Effector memory CD8-positive, alpha-beta T cell (primary cell): ENCODE measurements around the gene PODNL1.
A peak's percentile ranks its signal among the peaks of the same experiment; 100 is the strongest.
"Not testable (repeated sequence)": the region's sequence is repeated elsewhere in the genome, so short reads cannot be mapped to it uniquely, and the experiment has no call there.

Experiments used
- ATAC-seq: fragments of 150-1000 bp; cut with Tn5 transposase; replicated peaks from 2 replicates; pipeline ENCODE4 v1.10.0; 2021; ENCODE audit warnings: mild to moderate bottlenecking, moderate library complexity
- DNase-seq, 3 experiments: peaks; one replicate each; pipeline ENCODE4 v3.0.0; 2021
- H3K27ac Mint-ChIP-seq, 2 donors: one replicate each; pipeline ENCODE4 v1.8.0; 2022; ENCODE audit warnings: mild to moderate bottlenecking in 2 of 2, mixed read lengths in 2 of 2, moderate library complexity in 2 of 2
- H3K27me3 Mint-ChIP-seq, 2 donors: one replicate each; pipeline ENCODE4 v1.8.0; 2022; ENCODE audit warnings: mixed read lengths in 2 of 2
- H3K36me3 Mint-ChIP-seq: one replicate; pipeline ENCODE4 v1.8.0; 2022; ENCODE audit warnings: mild to moderate bottlenecking, moderate library complexity, mixed read lengths; ENCODE audit not compliant: insufficient read depth
- H3K4me1 Mint-ChIP-seq, 2 donors: one replicate each; pipeline ENCODE4 v1.8.0; 2022; ENCODE audit warnings: low read depth in 2 of 2, mixed read lengths in 2 of 2
- H3K4me3 Mint-ChIP-seq, 2 donors: one replicate each; pipeline ENCODE4 v1.8.0; 2022; ENCODE audit warnings: mild to moderate bottlenecking in 2 of 2, mixed read lengths in 2 of 2, moderate library complexity in 2 of 2
- H3K9me3 Mint-ChIP-seq, 2 donors: one replicate each; pipeline ENCODE4 v1.8.0; 2022; ENCODE audit warnings: mixed read lengths in 2 of 2

PODNL1 gene

DNA sequence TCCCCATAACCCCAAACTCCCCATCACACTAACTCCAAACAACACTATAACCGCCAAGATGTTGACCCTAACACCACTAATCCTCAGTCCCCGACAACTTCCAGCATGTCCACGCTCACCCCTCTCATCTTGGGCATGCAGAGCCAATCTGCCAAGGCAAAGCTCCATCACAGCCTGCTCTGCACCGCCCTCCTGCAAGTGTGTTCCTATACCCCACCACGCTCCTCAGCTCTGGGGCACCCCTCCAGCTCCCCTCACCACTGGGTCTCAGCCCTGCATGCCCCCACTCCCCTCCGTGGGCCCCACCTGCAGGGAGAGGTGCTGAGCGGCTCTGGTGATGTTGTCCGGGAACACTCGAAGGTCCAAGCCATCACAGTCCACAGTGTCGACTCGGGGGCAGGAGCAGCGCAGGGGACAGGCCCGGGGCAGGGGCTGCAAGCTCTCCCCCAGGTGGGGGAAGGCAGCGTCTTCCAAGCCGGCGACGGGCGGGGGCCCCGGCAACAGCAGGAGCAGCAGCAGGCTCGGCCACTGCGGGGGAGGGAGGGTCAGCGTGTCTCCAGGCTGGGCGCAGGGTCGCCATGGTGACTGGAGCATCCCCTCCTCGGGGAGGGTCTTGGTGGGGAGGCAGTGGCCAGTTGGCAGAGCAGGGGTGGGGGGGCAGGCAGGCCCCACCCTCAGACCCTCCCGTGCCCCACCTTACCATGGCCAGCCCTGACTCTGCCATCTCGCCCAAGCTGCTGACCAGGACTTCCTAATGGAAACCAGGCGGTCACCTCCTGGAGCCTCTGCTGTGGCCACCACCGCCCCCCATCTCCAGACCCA is 527 bp downstream of the PODNL1 start:
- H3K27ac Mint-ChIP-seq: no peak overlapping the region
- no peaks in the 10 kb centered on the region for H3K36me3 Mint-ChIP-seq
- no peaks in the 10 kb centered on the region for H3K9me3 Mint-ChIP-seq
- no peak for ATAC-seq
- H3K27me3 Mint-ChIP-seq: peaks cover 6 to 10% of the 10 kb centered on the region in 2 donors
- H3K4me3 Mint-ChIP-seq: no peak overlapping the region
- peaks cover 0 to 4% of the 10 kb centered on the region in 2 donors for H3K4me1 Mint-ChIP-seq
- no peak for DNase-seq

DNA sequence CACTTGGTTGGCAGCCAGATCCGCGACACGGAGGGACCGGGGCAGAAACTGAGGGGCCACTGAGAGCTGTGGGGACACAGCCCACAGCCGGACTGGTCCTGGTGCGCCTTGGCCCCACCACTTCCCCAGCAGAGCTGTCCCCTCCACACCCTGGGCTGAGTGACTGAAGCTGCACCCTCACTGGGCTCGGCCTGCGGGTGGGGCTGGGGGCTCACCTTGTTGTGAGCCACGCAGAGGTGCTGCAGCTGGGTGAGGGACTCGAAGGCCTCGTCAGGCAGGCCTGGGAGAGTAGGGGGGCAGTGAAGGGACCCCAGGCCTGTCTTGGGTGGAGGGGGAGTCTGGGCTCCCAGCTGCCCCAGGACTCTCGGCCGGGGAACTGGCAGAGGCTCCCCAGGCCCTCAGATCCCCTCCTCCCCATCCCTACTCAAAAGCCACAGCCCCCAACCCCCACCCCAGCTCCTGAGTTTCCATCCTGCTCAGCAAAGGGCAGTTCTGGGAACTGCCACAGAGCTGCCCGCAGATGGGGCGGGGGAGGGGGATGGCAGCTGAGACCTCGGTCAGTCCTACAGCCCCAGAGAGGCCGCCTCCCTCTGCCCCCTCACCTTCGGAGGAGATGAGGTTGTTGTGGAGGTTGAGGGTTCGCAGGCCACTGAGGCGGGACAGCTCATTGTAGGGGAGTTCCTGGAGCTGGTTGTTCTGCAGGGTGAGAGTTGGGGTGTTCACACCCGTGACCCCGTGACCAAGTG is 2.3 kb downstream of the PODNL1 start:
- peaks cover 6 to 10% of the 10 kb centered on the region in 2 donors for H3K27me3 Mint-ChIP-seq
- no peaks in the 10 kb centered on the region for H3K9me3 Mint-ChIP-seq
- H3K4me1 Mint-ChIP-seq: peaks cover 0 to 4% of the 10 kb centered on the region in 2 donors
- ATAC-seq: no peak
- H3K27ac Mint-ChIP-seq: no peak overlapping the region
- DNase-seq: no peak
- H3K36me3 Mint-ChIP-seq: no peaks in the 10 kb centered on the region
- no peak overlapping the region for H3K4me3 Mint-ChIP-seq

DNA sequence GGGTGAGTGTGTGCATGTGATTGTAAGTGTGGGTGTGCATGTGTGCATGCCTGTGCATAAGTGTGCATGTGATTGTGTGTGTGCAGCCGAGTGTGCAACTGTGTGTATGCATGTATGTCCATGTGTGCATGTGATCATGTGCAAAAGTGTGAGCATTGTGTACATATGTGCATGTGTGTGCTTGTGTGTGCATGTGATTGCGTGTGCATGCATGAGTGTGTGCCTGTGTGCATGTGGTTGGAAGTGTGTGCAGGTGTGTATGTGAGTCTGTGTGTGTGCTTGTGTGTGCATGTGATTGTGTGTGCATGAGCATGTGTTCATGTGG is 3.5 kb downstream of the PODNL1 start:
- Mint-ChIP-seq H3K27ac (no peak overlapping the region), H3K36me3 (no peaks in the 10 kb centered on the region), H3K9me3 (no peaks in the 10 kb centered on the region), H3K27me3 (peaks cover 6 to 10% of the 10 kb centered on the region in 2 donors), H3K4me3 (no peak overlapping the region), H3K4me1 (peaks cover 0 to 4% of the 10 kb centered on the region in 2 donors)
- ATAC-seq (no peak), DNase-seq (no peak)

DNA sequence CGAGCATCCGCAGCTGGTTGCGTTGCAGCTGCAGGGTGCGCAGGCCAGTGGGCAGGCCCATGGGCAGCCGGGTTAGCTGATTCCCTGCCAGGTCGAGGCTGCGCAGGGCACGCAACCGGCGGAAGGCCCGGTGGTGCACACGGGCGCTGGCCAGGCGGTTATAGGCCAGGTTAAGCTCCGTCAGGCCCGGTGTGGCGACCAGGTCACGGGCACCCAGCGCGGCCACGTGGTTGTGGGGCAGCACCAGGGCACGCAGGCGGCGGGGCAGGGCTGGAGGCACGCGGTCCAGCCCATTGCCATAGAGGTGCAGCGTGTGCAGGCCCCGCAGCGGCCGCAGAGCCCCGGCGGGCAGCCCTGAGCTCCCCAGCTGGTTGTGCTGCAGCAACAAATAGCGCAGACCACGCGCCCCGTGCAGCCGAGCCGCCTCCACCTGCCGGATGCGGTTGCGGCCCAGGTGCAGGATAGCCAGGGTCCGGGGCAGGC is 5.3 kb downstream of the PODNL1 start:
- Mint-ChIP-seq H3K4me1 (peaks cover 0 to 4% of the 10 kb centered on the region in 2 donors), H3K9me3 (no peaks in the 10 kb centered on the region), H3K4me3 (no peak overlapping the region), H3K27ac (no peak overlapping the region), H3K27me3 (peaks cover 6 to 10% of the 10 kb centered on the region in 2 donors), H3K36me3 (peaks cover 6% of the 10 kb centered on the region)
- no peak for ATAC-seq
- DNase-seq: no peak

DNA sequence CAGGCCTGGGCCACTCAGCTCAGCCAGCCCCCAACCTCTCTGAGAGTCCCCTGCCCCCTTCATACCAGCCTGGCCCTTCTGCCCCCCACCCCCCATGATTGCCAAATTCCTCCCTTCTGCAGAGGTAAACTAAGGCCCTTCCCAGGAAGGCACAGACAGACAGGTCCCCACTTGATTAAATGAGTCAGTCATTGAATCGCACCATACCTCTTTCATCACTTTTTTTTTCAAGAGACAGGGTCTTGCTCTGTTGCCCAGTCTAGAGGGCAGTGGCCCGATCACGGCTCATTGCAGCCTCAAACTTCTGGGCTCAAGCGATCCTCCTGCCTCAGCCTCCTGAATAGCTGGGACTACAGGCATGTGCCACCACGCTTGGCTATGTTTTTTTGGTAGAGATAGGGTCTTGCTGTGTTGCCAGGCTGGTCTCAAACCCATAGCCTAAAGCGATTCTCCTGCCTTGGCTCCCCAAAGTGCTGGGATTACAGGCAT is 6.0 kb downstream of the PODNL1 start:
- Mint-ChIP-seq H3K9me3 (no peaks in the 10 kb centered on the region), H3K36me3 (peaks cover 6% of the 10 kb centered on the region), H3K4me1 (no peaks in the 10 kb centered on the region), H3K27ac (no peak overlapping the region), H3K27me3 (peaks cover 1 to 3% of the 10 kb centered on the region in 2 donors), H3K4me3 (no peak overlapping the region)
- no peak for ATAC-seq
- no peak for DNase-seq

DNA sequence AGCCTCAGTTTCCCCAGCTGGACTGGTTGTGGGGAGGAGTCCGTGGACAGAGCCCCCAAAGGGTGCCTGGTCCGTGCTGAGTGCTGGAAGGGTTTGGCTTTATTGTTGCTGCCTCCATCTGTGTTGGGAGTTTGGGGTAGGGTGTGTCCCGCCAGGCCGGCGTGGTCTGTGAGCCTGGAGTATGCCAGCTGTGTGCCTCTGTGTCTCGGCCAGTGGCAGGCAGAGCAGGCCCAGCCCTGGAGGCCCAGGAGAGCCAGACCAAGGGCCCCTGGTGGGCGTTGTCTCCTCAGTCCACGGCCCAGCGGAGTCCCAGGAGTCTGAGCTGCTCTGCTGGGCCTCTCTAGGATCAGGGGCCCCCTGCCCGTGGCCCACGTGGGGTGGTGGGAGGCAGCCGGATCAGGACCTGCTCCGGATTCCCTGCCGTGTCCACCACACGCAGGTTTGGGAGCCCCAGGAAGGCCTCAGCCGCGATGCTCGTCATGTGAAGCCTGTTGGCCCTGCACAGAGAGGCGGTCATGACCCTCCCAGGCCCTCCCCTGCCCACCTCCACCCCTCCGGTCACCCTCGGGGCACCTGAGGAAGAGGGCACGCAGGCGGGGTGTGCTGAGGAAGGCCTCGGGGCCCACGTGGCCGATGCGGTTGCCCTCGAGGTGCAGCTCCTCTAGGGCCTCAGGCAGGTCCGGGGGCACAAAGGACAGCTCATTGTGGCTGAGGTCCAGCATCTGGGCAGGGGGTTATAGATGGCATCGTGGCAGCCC is 6.6 kb downstream of the PODNL1 start:
- Mint-ChIP-seq H3K36me3 (peaks cover 6% of the 10 kb centered on the region), H3K27ac (no peak overlapping the region), H3K27me3 (no peaks in the 10 kb centered on the region), H3K4me3 (no peak overlapping the region), H3K9me3 (no peaks in the 10 kb centered on the region), H3K4me1 (no peaks in the 10 kb centered on the region)
- DNase-seq (no peak), ATAC-seq (no peak)

DNA sequence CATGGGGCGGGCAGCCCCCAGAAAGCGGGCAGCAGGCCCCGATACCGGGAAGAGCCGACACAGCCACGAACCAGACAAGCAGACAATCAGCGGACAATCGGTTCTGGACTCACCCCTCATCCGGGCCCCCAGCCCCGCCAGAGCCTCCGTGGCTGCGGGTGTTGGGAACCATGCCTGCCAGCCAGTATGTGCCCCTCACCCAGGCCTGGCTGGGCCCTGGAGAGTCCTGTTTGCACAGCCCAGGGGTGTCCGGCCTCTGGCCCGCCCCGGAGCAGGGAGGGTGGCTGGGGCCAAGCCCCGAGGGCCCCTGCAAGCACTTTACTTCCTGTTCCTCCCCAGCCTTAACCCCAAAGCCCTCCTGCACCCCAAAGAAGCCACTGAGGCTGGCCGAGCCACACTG is 7.8 kb downstream of the PODNL1 start:
- H3K9me3 Mint-ChIP-seq: no peaks in the 10 kb centered on the region
- H3K4me1 Mint-ChIP-seq: no peaks in the 10 kb centered on the region
- no peak overlapping the region for H3K4me3 Mint-ChIP-seq
- H3K27ac Mint-ChIP-seq: no peak overlapping the region
- DNase-seq: no peak
- no peaks in the 10 kb centered on the region for H3K27me3 Mint-ChIP-seq
- no peak for ATAC-seq
- H3K36me3 Mint-ChIP-seq: peaks cover 6% of the 10 kb centered on the region

DNA sequence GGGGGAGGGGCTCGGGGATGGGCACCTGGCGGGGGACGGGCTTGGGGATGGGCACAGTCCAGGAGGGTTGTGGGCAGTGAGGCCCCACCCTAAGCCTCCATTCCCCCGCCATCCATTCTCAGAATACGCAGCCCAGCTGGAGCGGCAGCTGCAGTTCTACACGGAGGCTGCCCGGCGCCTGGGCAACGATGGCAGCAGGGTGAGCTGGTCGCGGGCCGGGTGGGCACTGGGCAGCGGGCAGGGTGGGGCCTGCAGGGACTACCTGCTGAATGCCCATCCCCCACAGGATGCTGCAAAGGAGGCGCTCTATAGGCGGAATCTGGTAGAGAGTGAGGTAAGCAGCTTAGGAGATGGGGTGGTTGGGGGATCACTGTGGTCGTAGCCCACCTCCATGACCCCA is 8.3 kb downstream of the PODNL1 start:
- DNase-seq: no peak
- H3K4me3 Mint-ChIP-seq: no peak overlapping the region
- no peak for ATAC-seq
- no peak overlapping the region for H3K27ac Mint-ChIP-seq
- no peaks in the 10 kb centered on the region for H3K4me1 Mint-ChIP-seq
- H3K36me3 Mint-ChIP-seq: peaks cover 6% of the 10 kb centered on the region
- H3K27me3 Mint-ChIP-seq: no peaks in the 10 kb centered on the region
- no peaks in the 10 kb centered on the region for H3K9me3 Mint-ChIP-seq

DNA sequence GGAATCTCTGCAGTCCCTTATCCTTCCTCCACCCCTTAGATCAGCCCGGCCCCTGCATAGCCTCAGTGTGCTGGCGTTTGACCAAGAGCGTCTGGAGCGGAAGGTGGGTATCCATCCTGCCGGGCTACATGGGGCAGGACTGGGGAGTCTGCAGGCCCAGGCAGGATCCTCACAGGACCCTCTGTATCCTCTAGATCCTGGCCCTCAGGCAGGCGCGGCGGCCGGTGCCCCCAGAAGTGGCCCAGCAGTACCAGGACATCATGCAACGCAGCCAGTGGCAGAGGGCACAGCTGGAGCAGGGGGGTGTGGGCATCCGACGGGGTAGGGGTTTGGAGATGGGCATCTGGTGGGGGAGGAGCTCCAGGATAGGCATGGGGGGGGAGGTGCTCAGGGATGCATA is 8.9 kb downstream of the PODNL1 start:
- Mint-ChIP-seq H3K27me3 (no peaks in the 10 kb centered on the region), H3K27ac (no peak overlapping the region), H3K36me3 (peaks cover 6% of the 10 kb centered on the region), H3K4me3 (no peak overlapping the region), H3K4me1 (no peaks in the 10 kb centered on the region), H3K9me3 (no peaks in the 10 kb centered on the region)
- no peak for ATAC-seq
- no peak for DNase-seq

DNA sequence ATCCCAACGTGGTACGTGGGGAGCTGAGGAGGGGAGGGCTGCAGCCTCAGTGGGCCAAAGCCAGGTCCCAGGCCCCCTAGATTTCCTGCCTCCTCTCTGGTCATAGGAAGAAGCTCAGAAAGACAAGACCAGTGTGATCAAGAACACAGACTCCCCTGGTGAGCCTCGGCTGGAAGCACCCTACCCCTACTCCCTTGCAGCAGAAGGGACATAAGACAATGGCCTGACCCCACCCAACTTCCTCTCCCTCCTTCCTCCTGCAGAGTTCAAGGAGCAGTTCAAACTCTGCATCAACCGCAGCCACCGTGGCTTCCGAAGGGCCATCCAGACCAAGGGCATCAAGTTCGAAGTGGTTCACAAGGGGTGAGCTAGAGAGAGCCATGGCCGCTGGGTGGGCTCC is 11.5 kb downstream of the PODNL1 start:
- no peaks in the 10 kb centered on the region for H3K27me3 Mint-ChIP-seq
- peaks cover 26% of the 10 kb centered on the region for H3K36me3 Mint-ChIP-seq
- DNase-seq: no peak
- H3K4me1 Mint-ChIP-seq: no peaks in the 10 kb centered on the region
- no peaks in the 10 kb centered on the region for H3K9me3 Mint-ChIP-seq
- ATAC-seq: no peak
- no peak overlapping the region for H3K4me3 Mint-ChIP-seq
- H3K27ac Mint-ChIP-seq: peak overlapping the region in 1 of 2 donors; percentile 61

DNA sequence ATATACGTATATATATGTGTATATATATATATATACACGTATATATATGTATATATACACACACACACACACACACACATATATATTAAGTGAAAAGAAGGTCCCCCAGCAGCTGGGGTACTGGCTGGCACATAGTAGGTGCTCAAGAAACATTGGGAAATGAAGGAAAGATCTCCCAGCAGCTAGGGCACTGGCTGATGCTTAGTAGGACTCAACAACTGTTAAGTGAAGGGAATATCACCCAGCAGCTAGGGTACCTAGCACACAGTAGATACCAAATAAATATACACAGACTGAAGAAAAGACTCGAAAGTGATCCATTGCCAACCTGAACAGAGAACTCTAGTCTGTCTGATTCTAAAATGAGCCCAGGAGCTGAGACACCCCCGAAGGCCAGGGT is 12.2 kb downstream of the PODNL1 start:
- H3K27me3 Mint-ChIP-seq: no peaks in the 10 kb centered on the region
- H3K4me1 Mint-ChIP-seq: no peaks in the 10 kb centered on the region
- no peak overlapping the region for H3K27ac Mint-ChIP-seq
- H3K36me3 Mint-ChIP-seq: peaks cover 31% of the 10 kb centered on the region
- H3K9me3 Mint-ChIP-seq: no peaks in the 10 kb centered on the region
- no peak for DNase-seq
- no peak overlapping the region for H3K4me3 Mint-ChIP-seq
- ATAC-seq: no peak

DNA sequence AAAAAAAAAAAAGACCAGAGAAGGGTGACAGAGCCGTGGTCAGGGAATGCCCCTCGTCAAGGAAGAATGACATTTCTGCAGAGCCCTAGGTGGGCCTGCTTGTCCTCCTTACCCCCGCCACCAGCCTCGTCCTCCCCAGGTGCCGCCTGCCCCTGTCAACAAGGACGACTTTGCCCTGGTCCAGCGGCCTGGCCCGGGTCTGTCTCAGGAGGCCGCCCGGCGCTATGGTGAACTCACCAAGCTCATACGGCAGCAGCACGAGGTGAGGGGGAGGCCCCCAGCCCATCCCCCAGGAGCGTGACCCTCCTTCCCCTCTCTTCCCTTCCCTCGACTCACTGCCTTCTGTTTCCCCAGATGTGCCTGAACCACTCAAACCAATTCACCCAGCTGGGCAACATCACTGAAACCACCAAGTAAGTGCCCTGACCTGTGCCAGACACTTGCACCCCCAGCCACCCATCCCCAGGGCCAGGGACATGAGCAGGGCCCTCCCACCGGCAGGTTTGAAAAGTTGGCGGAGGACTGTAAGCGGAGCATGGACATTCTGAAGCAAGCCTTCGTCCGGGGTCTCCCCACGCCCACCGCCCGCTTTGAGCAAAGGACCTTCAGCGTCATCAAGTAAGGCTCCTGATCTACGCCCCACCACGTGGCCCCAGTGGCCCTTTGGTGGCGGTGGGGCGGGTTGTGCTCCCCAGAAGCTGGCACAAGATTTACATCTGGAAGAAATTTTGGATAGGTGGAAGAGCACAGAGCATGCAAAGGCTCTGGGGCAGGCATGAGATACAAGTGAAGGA is 14.8 kb downstream of the PODNL1 start:
- Mint-ChIP-seq H3K36me3 (peaks cover 31% of the 10 kb centered on the region), H3K4me1 (no peaks in the 10 kb centered on the region), H3K4me3 (no peak overlapping the region), H3K9me3 (no peaks in the 10 kb centered on the region), H3K27ac (peak overlapping the region in 1 of 2 donors; percentile 49), H3K27me3 (no peaks in the 10 kb centered on the region)
- no peak for DNase-seq
- no peak for ATAC-seq

DNA sequence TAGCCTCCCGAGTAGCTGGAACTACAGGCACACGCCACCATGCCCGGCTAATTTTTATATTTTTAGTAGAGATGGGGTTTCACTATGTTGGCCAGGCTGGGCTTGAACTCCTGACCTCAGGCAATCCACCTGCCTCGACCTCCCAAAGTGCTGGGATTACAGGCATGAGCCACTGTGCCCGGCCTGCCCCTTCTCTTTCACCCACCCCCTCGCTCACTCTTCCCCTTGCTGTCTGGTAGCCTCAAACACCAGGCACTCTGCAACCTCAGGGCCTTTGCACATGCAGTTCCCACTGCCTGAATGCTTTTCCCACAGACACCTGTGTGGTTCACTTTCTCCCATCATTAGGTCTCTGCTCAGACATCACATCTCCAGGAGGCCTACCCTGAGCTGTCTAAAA is 16.1 kb downstream of the PODNL1 start:
- H3K4me3 Mint-ChIP-seq, DNase-seq, H3K4me1 Mint-ChIP-seq, H3K27me3 Mint-ChIP-seq, ATAC-seq, H3K9me3 Mint-ChIP-seq: not testable (repeated sequence)
- H3K36me3 Mint-ChIP-seq: peaks cover 28% of the 10 kb centered on the region
- H3K27ac Mint-ChIP-seq: peak overlapping the region; percentile 16 to 31
